Common myeloid progenitor, CD34-positive (primary cell): ENCODE data around the gene MOAP1.
A peak's percentile ranks its signal among the peaks of the same experiment; 100 is the strongest.

Source experiments
- CTCF ChIA-PET: fragments of 350-600 bp; sonication (Branson Sonifier 250); formaldehyde crosslinking; loops from one replicate; lab custom pipeline; 2021; ENCODE audit warnings: antibody characterized with exemption; lab: Charles Lee
- POLR2A ChIA-PET: fragments of 350-600 bp; sonication (Branson Sonifier 250); formaldehyde crosslinking; loops from one replicate; lab custom pipeline; 2021; ENCODE audit warnings: antibody characterized with exemption; lab: Charles Lee
- DNase-seq, 3 donors: peaks; one replicate each; pipeline versions ENCODE4 v3.0.0 to v3.0.0-alpha.2; 2013
- H3K27ac ChIP-seq, 2 experiments: 1 replicate in 1 of 2; 2 replicates in 1 of 2; pipeline ENCODE4 v1.7.0; 2013; ENCODE audit warnings: inconsistent platforms in 2 of 2, low read length in 2 of 2, mild to moderate bottlenecking in 2 of 2, low read depth in 1 of 2, moderate library complexity in 1 of 2; ENCODE audit not compliant: severe bottlenecking in 2 of 2, insufficient read depth in 1 of 2, poor library complexity in 1 of 2
- H3K27me3 ChIP-seq, 5 experiments: replicated peaks in 2 of 5; 1 replicate in 3 of 5; 2 replicates in 2 of 5; pipeline versions ENCODE4 v1.6.1 to v1.7.0; 2013; ENCODE audit warnings: low read length in 4 of 5, mild to moderate bottlenecking in 2 of 5, moderate library complexity in 2 of 5, inconsistent platforms in 1 of 5; ENCODE audit not compliant: insufficient read depth in 5 of 5, control insufficient read depth in 4 of 5
- H3K36me3 ChIP-seq, 4 experiments: 1 replicate in 2 of 4; 2 replicates in 2 of 4; pipeline versions ENCODE4 v1.6.1 to v1.7.0; 2013; ENCODE audit warnings: low read length in 3 of 4, control low read depth in 1 of 4, mild to moderate bottlenecking in 1 of 4; ENCODE audit not compliant: control insufficient read depth in 4 of 4, insufficient read depth in 4 of 4
- H3K4me1 ChIP-seq, 4 experiments: 1 replicate in 3 of 4; 2 replicates in 1 of 4; pipeline versions ENCODE4 v1.6.1 to v1.7.1; 2013; ENCODE audit warnings: low read length in 3 of 4, mild to moderate bottlenecking in 3 of 4, control low read depth in 1 of 4, inconsistent platforms in 1 of 4, moderate library complexity in 1 of 4; ENCODE audit not compliant: control insufficient read depth in 4 of 4, insufficient read depth in 4 of 4; ENCODE audit errors: control extremely low read depth in 1 of 4
- H3K4me3 ChIP-seq, 7 experiments: 1 replicate in 4 of 7; 2 replicates in 3 of 7; pipeline versions ENCODE4 v1.5.1 to v1.7.0; 2013; ENCODE audit warnings: mild to moderate bottlenecking in 7 of 7, low read length in 6 of 7, moderate library complexity in 6 of 7, inconsistent platforms in 2 of 7, low read depth in 2 of 7, control low read depth in 1 of 7; ENCODE audit not compliant: insufficient read depth in 4 of 7, control insufficient read depth in 1 of 7; ENCODE audit errors: extremely low read depth in 1 of 7
- H3K9me3 ChIP-seq, 5 experiments: 1 replicate in 4 of 5; 2 replicates in 1 of 5; pipeline versions ENCODE4 v1.6.1 to v1.7.1; 2013; ENCODE audit warnings: low read length in 4 of 5, mild to moderate bottlenecking in 2 of 5, inconsistent platforms in 1 of 5, low read depth in 1 of 5, moderate library complexity in 1 of 5; ENCODE audit not compliant: control insufficient read depth in 4 of 5, insufficient read depth in 2 of 5; ENCODE audit errors: control extremely low read depth in 1 of 5
- WGBS: methylation state at CpG from one replicate; pipeline ENCODE4 v1.1.5; 2013; ENCODE audit not compliant: insufficient coverage; 5-methylcytosine and 5-hydroxymethylcytosine counted together

MOAP1 gene

DNA sequence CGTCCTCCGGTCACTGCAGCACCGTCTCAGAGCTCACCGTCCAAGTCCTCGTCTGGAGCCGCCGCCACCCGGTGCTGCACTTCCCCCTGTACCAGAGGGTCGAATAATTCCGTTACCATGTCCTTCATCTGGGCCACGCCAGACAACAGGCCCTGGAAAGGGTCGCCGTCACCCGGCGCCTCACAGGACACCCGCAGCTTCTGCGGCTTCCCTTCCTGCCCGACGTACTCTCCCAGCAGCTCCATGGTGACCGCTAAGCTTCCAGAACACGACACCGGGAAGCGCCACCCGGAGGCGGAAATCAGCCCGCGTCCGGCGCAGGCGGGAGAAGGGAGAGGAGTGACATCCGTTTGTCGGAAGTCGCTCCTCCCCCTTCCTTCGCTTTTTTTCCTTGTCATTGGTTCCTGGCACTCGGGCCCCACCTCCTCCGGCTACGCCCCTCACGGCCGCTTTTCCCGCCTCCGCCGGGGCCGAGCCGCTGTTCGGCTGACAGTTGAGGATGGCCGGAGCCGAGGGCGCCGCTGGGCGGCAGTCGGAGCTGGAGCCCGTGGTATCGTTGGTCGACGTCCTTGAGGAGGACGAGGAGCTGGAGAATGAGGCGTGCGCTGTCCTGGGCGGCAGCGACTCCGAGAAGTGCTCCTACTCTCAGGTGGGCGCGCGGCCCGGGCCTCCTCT is 22.2 kb upstream of the MOAP1 start, which contains the start of the genes GON7 and UBR7:
TSS of gene GON7 (minus strand) at position 273 of the 675 bp plus-strand sequence. CDS start at position 245, 28 bp downstream.
TSS of gene UBR7 (plus strand) at position 464 of the 675 bp plus-strand sequence. CDS start at position 500, 36 bp downstream.
- CTCF ChIA-PET = interaction anchor here (0.9 to 3.0 kb wide), 12 partner anchors 8 to 94 kb away, joined by 3 to 27 read pairs (median 5); partner anchors contain the start of genes LYSET and MOAP1
- Histone ChIP-seq H3K9me3 (no peaks in the 10 kb centered on the region), H3K4me1 (peaks cover 13 to 31% (median 24%) of the 10 kb centered on the region in 4 experiments), H3K27me3 (no peaks in the 10 kb centered on the region), H3K27ac (peak within 1 kb of the TSS; percentile 15 to 85), H3K36me3 (peaks cover under 1 to 2% (median 1%) of the 10 kb centered on the region in 4 experiments), H3K4me3 (peak within 1 kb of the TSS; percentile 84 to 97 (median 95))
- POLR2A ChIA-PET = interaction anchor here (2.1 kb wide), 1 partner anchor 22 kb away, joined by 15 read pairs; the partner anchor contains the start of genes LYSET and MOAP1
- DNase-seq = peak; percentile 90 to 93 (median 91)
- under 1% methylated on average over 45 of the region's 65 CpGs for WGBS

DNA sequence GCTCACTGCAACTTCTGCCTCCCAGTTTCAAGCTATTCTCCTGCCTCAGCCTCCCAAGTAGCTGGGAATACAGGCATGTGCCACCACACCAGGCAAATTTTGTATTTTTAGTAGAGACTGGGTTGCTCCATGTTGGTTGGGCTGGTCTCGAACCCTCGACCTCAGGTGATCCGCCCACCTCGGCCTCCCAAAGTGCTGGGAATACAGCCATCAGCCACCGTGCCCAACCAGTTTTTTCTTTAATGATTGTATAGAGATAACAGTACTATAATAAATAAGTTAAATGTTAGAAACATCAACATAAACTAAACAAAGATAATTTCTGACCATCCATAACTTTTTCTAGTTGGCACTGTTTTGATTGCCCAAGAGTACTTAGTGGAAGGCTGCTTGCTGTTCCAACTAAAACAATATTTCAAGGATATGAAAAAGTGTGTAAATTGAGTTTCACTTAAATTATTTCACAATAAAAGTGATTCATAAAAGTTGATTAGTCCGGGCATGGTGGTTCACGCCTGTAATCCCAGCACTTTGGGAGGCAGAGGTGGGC is 16.5 kb upstream of the MOAP1 start:
- H3K9me3 ChIP-seq = no peaks in the 10 kb centered on the region
- no peak overlapping the region for H3K4me3 ChIP-seq
- ChIA-PET POLR2A (no interaction called here), CTCF (interaction anchor here (1.2 kb wide), 1 partner anchor 7 kb away, joined by 3 read pairs; no protein-coding TSS in a partner anchor)
- H3K27me3 ChIP-seq = no peaks in the 10 kb centered on the region
- DNase-seq = no peak
- H3K27ac ChIP-seq = no peak overlapping the region
- WGBS = 95% methylated on average over 4 of the region's 7 CpGs
- H3K4me1 ChIP-seq = peaks cover 2 to 12% (median 11%) of the 10 kb centered on the region in 4 experiments
- peaks cover 0 to 3% (median 0%) of the 10 kb centered on the region in 4 experiments for H3K36me3 ChIP-seq

DNA sequence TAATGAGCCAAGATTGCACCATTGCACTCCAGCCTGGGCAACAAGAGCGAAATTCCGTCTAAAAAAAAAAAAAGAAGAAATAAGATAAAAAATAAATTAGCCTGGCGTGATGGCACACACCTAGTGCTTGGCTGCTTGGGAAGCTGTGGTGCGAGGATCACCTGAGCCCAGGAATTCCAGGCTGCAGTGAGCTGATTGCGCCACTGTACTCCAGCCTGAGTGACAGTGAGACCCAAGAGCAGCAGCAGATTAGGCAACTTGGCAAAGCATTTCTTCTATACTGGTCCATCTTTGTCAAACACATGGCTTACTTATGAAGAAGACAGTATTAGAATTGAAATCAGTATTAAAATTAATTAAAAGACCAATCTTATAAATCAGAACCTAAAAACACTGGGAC is 15.9 kb upstream of the MOAP1 start:
- no peaks in the 10 kb centered on the region for H3K27me3 ChIP-seq

DNA sequence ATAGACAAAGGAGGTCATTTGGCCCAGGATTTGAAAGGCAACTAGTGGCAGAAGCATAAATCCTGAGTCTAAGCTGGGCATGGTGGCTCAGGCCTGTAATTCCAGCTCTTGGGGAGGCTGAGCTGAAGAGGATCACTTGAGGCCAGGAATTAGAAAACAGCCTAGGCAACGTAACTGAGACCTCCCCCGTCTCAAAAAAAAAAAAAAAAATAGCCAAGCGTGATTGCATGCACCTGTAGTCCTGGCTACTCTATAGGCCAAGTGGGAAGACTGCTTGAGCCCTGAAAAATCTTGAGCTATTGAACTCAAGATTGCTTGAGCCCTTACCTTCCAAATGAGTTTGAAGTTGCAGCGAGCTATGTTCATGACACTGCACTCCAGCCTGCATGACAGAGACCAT is 14.3 kb upstream of the MOAP1 start:
- no peak for DNase-seq
- no peak overlapping the region for H3K4me3 ChIP-seq
- CTCF ChIA-PET = interaction anchor here (0.8 kb wide), 1 partner anchor 9 kb away, joined by 4 read pairs; the partner anchor contains the start of genes GON7 and UBR7
- H3K4me1 ChIP-seq = no peaks in the 10 kb centered on the region
- H3K27me3 ChIP-seq = no peaks in the 10 kb centered on the region
- 97% methylated on average over 4 of the region's 4 CpGs for WGBS
- no peaks in the 10 kb centered on the region for H3K9me3 ChIP-seq
- no peak overlapping the region for H3K27ac ChIP-seq
- POLR2A ChIA-PET = interaction anchor here (0.7 kb wide), 1 partner anchor 138 kb away, joined by 4 read pairs; no protein-coding TSS in a partner anchor
- H3K36me3 ChIP-seq = peaks cover 0 to 3% (median 0%) of the 10 kb centered on the region in 4 experiments

More for the DNA sequence above, 15.9 kb upstream of the MOAP1 start:
- Histone ChIP-seq H3K4me3 (no peak overlapping the region), H3K36me3 (peaks cover 0 to 3% (median 0%) of the 10 kb centered on the region in 4 experiments), H3K9me3 (no peaks in the 10 kb centered on the region), H3K27ac (no peak overlapping the region), H3K4me1 (peaks cover 0 to 6% (median 4%) of the 10 kb centered on the region in 4 experiments)
- DNase-seq = no peak
- 98% methylated on average over 4 of the region's 5 CpGs for WGBS
- CTCF ChIA-PET = no interaction called here
- POLR2A ChIA-PET = no interaction called here

DNA sequence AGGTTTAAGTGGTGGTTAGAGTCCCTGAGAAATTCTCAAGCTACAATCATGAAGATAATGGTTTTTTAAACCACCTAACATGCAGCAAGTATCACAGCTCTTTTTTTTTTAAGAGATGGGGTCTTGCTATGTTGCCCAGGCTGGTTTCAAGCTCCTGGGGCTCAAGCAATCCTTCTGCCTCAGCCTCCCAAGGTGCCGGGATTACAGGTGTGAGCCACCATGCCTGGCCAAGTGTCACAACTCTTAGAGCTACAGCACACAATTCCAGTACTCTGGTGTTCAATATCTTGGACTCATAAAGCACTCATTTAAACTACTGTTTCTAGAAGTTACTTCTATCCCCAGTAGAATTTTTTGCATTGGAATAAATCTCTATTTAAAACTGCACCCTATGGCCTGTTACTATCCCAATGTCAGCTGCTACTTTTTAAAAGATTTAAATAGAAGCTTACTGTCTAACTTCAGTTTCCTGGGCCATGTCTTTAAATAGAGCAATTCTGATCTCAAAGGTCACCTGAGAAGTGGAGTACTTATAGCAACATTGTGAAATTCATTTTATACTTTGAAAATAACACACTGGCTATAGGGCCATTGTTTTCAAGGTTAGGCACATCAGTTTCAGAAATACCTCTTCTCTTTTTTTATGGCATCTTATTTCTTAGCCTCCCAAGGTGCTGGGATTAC is 10.8 kb upstream of the MOAP1 start:
- Histone ChIP-seq H3K9me3 (no peaks in the 10 kb centered on the region), H3K27ac (no peak overlapping the region), H3K4me1 (peaks cover 0 to 2% (median 0%) of the 10 kb centered on the region in 4 experiments), H3K4me3 (no peak overlapping the region), H3K27me3 (no peaks in the 10 kb centered on the region), H3K36me3 (peaks cover 0 to 3% (median 0%) of the 10 kb centered on the region in 4 experiments)
- POLR2A ChIA-PET = interaction anchor here (0.6 to 0.7 kb wide), 2 partner anchors 11 to 21 kb away, joined by 3 read pairs; partner anchors contain the start of genes LYSET and MOAP1
- CTCF ChIA-PET = interaction anchor here (0.6 to 1.9 kb wide), 5 partner anchors 8 to 65 kb away, joined by 3 to 9 read pairs (median 3); partner anchors contain the start of genes GON7, LYSET, MOAP1 and UBR7
- DNase-seq = no peak
- 100% methylated on average over 1 of the region's 1 CpG for WGBS

DNA sequence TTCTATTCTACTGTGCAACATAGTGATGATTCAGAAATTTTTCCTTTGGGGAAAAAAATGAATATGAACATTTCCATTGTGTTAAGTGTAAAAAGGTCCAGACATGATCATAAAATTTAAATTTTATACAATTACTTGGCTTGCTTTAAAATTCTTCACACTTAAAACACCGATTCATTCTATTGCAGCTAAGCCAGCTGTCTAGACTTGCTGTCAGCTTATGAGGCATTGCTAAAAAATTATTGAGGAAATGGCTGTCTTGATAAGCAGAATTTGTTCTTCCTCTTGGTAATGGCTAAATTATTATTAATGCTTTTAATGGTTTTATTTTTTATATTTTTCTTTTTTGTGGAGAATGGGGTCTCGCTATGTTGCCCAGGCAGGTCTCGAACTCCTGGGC is 2.3 kb upstream of the MOAP1 start:
- no CpG with 5 or more reads among the region's 3 CpGs for WGBS
- DNase-seq = peak in 1 of 3 donors; percentile 28
- Histone ChIP-seq H3K4me1 (peaks cover 0 to 28% (median 20%) of the 10 kb centered on the region in 4 experiments), H3K4me3 (no peak overlapping the region), H3K36me3 (peaks cover 2 to 19% (median 8%) of the 10 kb centered on the region in 4 experiments), H3K27ac (no peak overlapping the region), H3K9me3 (no peaks in the 10 kb centered on the region), H3K27me3 (no peaks in the 10 kb centered on the region)
- ChIA-PET POLR2A (no interaction called here), CTCF (interaction anchor here (0.6 to 1.7 kb wide), 2 partner anchors 8 to 20 kb away, joined by 3 to 5 read pairs; partner anchors contain the start of genes GON7 and UBR7)
